Muscle layer of duodenum (tissue), 2 donors: ENCODE measurements around the gene VSTM2L.

ENCODE experiments used
- H3K27ac ChIP-seq: one replicate; pipeline ENCODE4 v1.7.0; 2013; ENCODE audit warnings: mild to moderate bottlenecking, low read length
- H3K27me3 ChIP-seq: one replicate; pipeline ENCODE4 v1.7.0; 2013; ENCODE audit warnings: low read depth, mild to moderate bottlenecking, control low read depth, low read length
- H3K36me3 ChIP-seq, 2 donors: one replicate each; pipeline ENCODE4 v1.7.0; 2013; ENCODE audit warnings: low read length in 2 of 2, control low read depth in 1 of 2, mild to moderate bottlenecking in 1 of 2; ENCODE audit not compliant: insufficient read depth in 2 of 2, control insufficient read depth in 1 of 2
- H3K4me1 ChIP-seq, 2 donors: one replicate each; pipeline ENCODE4 v1.7.0; 2013; ENCODE audit warnings: low read length in 2 of 2, mild to moderate bottlenecking in 2 of 2, control low read depth in 1 of 2, moderate library complexity in 1 of 2; ENCODE audit not compliant: insufficient read depth in 2 of 2, control insufficient read depth in 1 of 2
- H3K4me3 ChIP-seq, 2 donors: one replicate each; pipeline ENCODE4 v1.7.0; 2013; ENCODE audit warnings: low read length in 2 of 2, low read depth in 1 of 2, mild to moderate bottlenecking in 1 of 2
- H3K9me3 ChIP-seq, 2 donors: one replicate each; pipeline ENCODE4 v1.7.0; 2013; ENCODE audit warnings: low read length in 2 of 2, control low read depth in 1 of 2, mild to moderate bottlenecking in 1 of 2; ENCODE audit not compliant: control insufficient read depth in 1 of 2
- donor health status: healthy.

Gene VSTM2L

DNA sequence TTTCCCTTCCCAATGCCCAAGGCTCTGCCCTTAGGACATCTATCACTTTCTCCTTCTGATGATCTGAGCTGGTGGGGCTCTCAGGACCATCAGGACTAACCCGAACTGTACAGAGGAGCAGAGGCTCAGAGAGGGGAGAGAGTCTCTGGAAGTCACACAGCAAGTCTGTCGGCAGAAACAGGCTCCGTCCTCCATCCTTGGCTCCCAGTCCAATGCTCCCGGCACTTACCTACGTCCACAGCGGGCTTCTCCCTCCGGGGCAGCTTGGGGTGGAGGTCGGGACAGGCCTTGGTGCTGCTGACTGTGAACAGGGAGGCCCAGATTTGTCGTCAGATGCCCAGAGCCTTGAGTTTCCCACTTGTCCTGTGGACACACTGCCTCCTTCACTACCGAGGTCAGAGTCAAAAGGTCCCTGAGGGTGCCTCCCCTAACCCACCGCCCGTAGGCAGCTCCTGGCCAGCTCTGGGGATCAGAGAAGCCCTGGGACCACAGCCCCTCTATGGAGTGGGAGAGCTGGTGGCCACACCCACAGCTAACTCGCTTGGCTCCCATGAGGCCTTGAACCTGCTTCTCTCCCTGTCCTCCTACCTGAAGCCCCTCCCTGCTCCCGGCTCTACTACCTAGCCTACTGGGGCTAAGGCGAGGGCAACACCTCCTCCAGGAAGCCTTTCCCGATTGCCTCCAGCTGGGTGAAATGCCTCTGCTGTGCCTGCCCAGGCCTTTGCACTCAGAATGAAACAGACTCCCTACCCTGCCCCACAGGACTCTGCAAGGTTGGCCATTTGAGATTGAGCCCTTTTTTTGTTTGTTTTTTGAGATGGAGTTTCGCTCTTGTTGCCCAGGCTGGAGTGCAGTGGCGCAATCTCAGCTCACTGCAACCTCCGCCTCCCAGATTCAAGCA is 22.6 kb downstream of the VSTM2L start:
- Histone ChIP-seq H3K36me3 (no peaks in the 10 kb centered on the region), H3K9me3 (no peaks in the 10 kb centered on the region), H3K27me3 (no peaks in the 10 kb centered on the region), H3K4me1 (no peaks in the 10 kb centered on the region), H3K27ac (no peak overlapping the region), H3K4me3 (no peak overlapping the region)

DNA sequence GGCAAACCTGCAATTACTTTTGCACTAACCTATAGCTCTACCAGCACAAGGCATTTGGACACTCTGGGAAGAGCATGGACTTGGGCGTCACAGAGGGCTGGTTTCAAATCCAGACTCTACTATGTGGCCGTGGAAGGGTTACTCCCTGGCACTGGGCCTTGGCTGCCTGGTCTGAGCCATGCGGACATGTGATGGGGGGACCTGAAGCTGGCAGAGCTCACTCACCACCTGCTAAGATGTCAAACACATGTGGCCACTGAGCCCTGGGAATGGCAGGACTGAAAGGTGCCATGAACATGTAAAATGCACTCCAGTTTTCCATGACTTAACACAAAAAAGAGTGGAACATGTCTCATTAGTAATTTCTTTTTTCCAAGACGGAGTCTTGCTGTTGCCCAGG is 23.7 kb downstream of the VSTM2L start:
- H3K4me1 ChIP-seq = no peaks in the 10 kb centered on the region
- no peaks in the 10 kb centered on the region for H3K36me3 ChIP-seq
- no peaks in the 10 kb centered on the region for H3K9me3 ChIP-seq
- H3K27ac ChIP-seq = no peak overlapping the region
- no peak overlapping the region for H3K4me3 ChIP-seq
- H3K27me3 ChIP-seq = no peaks in the 10 kb centered on the region

DNA sequence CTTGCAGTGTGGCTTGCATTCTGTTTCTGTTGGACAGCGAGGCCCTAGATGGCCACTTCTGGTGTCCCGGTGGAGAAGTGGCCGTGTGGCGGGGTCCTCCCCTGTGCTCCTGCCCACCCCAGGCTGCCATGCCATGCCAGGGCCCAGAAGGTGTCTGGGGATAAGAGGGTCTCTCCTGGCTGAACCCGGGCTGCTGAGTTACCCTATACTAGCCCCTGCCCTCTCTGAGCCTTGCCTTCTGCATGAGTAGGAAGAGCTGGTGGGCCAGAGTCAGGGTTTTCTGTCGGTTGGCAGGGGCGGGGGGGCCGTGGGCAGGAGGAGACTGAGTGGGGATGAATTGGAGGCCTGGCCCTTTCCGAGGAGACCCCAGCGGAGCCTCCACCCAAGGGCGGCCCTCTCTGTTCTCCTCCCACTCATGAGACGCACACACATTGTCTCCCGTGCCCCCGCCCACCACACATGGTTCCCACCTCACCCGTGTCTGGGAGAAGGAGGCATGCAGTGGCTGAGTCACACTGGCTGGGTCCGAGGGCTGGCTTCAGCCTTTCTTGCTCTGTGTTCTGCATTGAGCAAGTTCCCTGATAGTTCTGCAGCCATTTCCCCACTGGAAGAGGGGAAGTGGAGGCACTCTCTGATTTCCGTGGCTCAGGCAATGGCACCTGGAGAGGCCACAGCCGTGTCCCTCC is 24.6 kb downstream of the VSTM2L start:
- Histone ChIP-seq H3K27ac (no peak overlapping the region), H3K27me3 (no peaks in the 10 kb centered on the region), H3K4me3 (no peak overlapping the region), H3K36me3 (no peaks in the 10 kb centered on the region), H3K9me3 (no peaks in the 10 kb centered on the region), H3K4me1 (no peaks in the 10 kb centered on the region)

DNA sequence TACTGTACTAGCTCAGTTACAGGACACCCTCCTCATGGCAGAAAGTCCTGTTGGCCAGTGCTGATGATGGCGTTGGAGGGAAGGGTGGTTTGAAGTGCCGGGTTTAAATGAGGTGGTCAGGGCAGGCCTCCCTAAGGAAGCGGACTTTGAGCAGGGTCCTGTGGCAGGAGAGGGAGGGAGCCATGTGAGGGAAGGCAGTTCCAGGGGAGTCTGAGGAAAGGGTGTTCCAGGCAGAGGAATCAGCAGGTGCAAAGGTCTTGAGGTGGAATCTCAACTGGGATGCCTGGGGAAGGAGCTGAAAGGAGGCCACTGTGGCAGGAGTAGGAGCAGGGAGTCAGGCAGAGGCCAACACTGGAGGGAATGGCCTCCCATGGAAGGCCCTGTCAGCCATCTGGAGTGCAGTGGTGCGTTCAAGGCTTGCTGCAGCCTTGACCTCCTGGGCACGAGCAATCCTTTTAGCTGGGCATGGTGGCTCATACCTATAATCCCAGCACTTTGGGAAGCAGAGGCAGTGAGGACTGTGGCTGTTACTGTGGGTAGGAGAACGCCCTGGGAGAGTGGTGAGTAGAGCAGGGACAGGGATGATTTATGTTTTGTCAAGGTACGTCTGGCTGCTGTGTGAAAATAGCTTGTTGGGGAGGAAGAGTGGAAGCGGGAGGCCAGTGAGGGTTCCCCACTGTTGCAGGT is 26.2 kb downstream of the VSTM2L start:
- Histone ChIP-seq H3K27me3 (no peaks in the 10 kb centered on the region), H3K4me1 (no peaks in the 10 kb centered on the region), H3K9me3 (no peaks in the 10 kb centered on the region), H3K36me3 (no peaks in the 10 kb centered on the region), H3K27ac (no peak overlapping the region), H3K4me3 (no peak overlapping the region)

DNA sequence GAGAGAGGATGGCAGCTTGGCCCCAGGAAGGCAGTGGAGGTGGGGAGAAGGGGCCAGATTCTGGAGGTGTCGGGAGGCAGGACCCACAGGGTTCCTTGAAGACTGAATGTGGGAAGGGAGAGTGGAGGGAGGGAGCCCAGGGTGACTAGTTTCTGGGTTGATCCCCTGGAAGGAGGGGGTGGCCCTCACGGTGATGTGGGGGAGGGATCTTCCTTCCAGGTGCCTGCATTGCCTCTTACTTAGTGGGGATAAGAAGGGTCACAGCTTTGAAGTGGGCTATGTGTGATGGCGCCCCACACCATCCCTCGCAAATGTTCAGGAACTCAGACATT is 26.7 kb downstream of the VSTM2L start:
- H3K27ac ChIP-seq = no peak overlapping the region

GRCh38 chr20:37931153-37931922 is 28.4 kb downstream of the VSTM2L start:
- no peaks in the 10 kb centered on the region for H3K27me3 ChIP-seq
- H3K4me3 ChIP-seq = no peak overlapping the region
- H3K27ac ChIP-seq = no peak overlapping the region
- no peaks in the 10 kb centered on the region for H3K9me3 ChIP-seq
- H3K4me1 ChIP-seq = no peaks in the 10 kb centered on the region
- H3K36me3 ChIP-seq = no peaks in the 10 kb centered on the region

More for the DNA sequence above, 26.7 kb downstream of the VSTM2L start:
- Histone ChIP-seq H3K27me3 (no peaks in the 10 kb centered on the region), H3K4me3 (no peak overlapping the region), H3K4me1 (no peaks in the 10 kb centered on the region), H3K9me3 (no peaks in the 10 kb centered on the region), H3K36me3 (no peaks in the 10 kb centered on the region)

DNA sequence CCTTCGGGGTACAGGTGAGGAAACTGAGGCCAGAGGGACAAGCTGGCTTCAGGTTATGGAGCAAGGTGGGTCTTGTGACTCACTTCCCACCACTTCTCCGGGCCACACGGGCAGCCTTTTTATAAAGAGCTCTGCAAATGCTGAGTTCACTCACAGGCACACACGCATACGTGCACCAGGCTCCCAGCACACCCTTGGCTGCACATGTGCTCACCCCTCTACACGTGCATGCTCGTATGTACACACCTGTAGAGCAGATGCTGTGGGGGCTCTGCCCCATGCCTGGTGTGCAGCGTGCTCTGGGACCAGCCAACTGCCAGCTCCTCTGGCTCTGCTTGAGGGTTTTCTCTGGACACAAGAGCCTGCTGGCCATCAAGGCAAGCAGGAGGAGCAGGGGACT is 29.1 kb downstream of the VSTM2L start:
- no peaks in the 10 kb centered on the region for H3K36me3 ChIP-seq
- no peak overlapping the region for H3K4me3 ChIP-seq
- H3K9me3 ChIP-seq = no peaks in the 10 kb centered on the region
- no peaks in the 10 kb centered on the region for H3K27me3 ChIP-seq
- H3K27ac ChIP-seq = no peak overlapping the region
- no peaks in the 10 kb centered on the region for H3K4me1 ChIP-seq

DNA sequence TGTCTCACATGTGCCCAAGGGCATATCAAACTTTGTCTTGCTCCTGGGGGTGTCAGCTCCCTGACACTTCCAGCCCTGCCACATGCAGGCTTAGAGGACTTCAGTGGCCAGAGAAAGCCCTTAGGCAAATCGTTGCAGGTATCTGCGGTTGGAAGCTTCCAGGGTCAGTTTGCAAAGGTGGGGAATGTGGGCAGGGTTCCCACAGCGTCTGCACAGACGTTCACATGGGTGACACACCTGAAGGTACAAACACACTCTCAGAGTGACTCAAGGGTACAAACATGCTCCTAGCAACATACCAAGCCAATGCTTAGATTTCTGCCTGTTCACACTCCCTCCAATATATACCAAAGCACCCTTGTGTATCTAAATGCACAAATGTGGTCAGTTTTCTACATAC is 30.0 kb downstream of the VSTM2L start:
- Histone ChIP-seq H3K27me3 (no peaks in the 10 kb centered on the region), H3K9me3 (no peaks in the 10 kb centered on the region), H3K27ac (no peak overlapping the region), H3K4me3 (no peak overlapping the region), H3K4me1 (no peaks in the 10 kb centered on the region), H3K36me3 (no peaks in the 10 kb centered on the region)

- no peaks in the 10 kb centered on the region for H3K4me1 ChIP-seq
- no peaks in the 10 kb centered on the region for H3K36me3 ChIP-seq
- no peaks in the 10 kb centered on the region for H3K9me3 ChIP-seq
- no peak overlapping the region for H3K4me3 ChIP-seq
- H3K27ac ChIP-seq = no peak overlapping the region
- H3K27me3 ChIP-seq = no peaks in the 10 kb centered on the region
Observed at GRCh38 chr20:37933786-37934633, 31.1 kb downstream of the VSTM2L start.

GRCh38 chr20:37934634-37935375 is 31.9 kb downstream of the VSTM2L start:
- no peak overlapping the region for H3K27ac ChIP-seq

More at GRCh38 chr20:37934634-37935375, 31.9 kb downstream of the VSTM2L start:
- no peaks in the 10 kb centered on the region for H3K4me1 ChIP-seq
- no peak overlapping the region for H3K4me3 ChIP-seq
- no peaks in the 10 kb centered on the region for H3K36me3 ChIP-seq
- no peaks in the 10 kb centered on the region for H3K9me3 ChIP-seq
- H3K27me3 ChIP-seq = no peaks in the 10 kb centered on the region
